Activated gamma-delta T cell treated with anti-CD3 and anti-CD28 coated beads, Interleukin-2, amount 50 U/mL, for 16 hours (primary cell): ENCODE results near the gene SBF2.
"Not testable (repeated sequence)": the region's sequence is repeated elsewhere in the genome, so short reads cannot be mapped to it uniquely, and the experiment has no call there.

Experiments used
- DNase-seq: peaks from one replicate; pipeline ENCODE4 v3.0.0-alpha.2; 2020; ENCODE audit warnings: low read depth

Gene SBF2

DNA sequence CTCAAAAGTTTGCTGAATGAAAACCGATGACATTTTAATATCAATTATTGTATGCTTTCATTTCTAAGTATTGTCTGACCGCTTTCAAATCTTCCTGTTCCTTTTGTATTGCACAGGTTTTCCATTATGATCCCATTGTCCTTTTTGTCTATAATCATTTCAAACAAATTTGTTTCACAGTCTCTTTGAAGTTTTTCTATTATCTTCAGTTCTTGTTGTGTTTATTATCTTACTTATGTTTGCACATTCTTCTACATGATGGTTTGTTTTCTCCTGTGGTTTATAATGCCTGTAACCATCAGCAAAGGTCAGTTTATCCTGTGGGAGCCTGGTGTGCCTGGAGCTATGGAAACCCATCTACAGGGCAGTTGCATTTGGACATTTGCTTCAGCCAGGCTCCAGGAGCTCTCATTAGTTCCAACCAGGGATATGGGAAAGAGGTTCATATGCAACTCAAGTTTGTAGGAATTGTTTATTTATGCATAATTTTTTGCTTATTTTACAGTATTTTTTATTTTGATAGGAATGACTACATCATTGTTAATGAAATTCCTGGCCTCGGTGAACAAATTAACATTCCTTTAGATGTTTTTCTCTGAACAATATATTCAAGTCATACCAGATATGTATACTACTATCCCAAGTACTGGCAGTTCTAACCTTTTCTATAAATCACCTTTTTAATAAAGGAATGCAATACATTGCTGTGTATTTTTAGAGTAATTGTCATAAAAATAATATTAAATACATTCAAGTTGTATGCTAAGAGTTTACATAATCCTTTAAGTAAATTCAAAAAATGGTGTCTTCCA is 179.2 kb downstream of the SBF2 start:
- DNase-seq: no peak

DNA sequence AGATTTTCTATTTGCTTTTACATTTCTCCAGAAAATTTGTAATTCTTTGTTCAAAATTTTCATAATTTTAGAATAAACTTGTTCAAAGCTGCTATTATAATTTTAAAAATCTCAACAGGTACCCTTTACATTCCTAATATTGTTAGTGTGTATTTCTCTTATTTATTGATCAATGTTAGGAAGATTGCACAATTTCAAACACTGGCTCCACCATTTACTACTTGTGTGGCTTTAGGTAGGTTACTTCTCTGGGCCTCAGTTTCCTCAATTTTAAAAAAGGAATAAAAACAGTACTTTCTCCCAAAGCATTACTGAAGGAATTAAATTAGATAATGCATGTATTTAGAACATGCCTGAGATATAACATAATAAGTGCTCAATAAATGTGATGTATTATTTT is 180.2 kb downstream of the SBF2 start:
- DNase-seq: no peak

DNA sequence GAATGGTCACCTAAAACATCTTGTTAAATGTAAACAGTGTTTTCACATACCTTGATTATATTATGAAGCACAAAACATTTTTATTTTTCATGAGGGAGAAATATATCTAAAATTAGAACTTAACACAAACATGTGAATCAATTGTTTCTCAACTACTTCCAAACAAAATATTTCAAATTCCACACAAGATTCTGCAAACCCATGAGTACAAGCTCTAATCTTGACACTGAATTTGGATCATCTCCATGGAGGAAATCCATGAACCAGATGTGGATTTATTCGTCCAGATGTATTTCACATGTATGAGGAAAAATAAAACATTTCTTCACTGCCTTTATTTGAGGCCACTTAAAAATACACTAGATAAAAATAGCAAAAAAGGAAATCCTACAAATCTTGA is 184.2 kb downstream of the SBF2 start:
- no peak for DNase-seq

GRCh38 chr11:10108915-10109680 is 184.9 kb downstream of the SBF2 start:
- no peak for DNase-seq

DNA sequence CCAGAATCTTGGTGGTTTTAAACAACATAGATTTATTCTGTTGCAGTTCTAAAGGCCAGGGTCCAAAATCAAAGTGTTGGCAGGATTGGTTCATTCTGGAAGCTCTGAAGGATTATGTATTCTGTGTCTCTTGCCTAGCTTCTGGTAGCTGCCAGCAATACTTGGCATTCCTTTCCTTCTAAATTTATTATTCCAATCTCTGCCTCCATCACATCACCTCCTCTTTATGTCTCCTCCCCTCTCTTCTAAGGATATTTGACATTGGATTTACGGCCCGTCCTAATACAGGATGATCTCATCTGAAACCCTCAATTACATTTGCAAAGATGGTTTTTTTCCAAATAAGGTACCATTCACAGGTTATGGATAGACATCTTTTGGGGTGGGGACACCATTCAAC is 186.5 kb downstream of the SBF2 start:
- DNase-seq: no peak

DNA sequence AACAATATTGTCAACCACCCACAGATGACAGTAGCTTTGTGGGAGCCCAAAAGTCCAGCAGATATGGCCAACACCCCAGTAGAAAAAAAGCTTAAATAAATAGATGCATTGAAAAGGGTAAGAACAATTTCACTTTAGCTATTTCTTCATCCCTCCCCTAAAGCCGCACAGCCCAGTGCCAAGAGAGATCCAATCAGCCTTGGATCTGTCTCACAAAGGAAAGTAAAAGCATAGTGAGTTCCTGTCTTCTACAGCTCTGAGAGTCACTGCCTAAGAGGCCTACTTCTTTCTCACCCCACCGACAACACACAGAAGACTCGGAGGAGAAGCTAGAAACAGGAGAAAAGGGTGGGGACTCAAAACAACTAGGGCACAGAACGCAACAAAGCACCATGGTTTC is 196.4 kb downstream of the SBF2 start:
- DNase-seq: no peak

DNA sequence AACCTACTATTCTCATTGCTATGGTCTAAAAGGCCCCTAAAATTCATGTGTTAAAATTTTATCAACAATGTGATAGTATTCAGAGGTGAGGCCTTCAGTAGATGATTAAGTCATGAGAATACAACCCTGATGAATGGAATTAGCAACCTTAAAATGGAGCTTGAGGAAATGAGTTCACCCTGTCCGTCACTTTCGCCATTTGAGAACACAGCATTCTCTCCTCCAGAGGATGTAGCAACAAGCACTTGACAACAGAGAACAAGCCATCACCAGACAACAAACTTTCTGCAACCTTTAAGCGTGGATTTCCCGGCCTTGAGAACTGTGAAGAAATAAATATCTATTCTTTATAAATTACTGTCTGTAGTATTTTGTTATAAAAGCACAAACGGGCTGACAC is 197.0 kb downstream of the SBF2 start:
- no peak for DNase-seq

GRCh38 chr11:10095412-10096208 is 198.4 kb downstream of the SBF2 start:
- no peak for DNase-seq

DNA sequence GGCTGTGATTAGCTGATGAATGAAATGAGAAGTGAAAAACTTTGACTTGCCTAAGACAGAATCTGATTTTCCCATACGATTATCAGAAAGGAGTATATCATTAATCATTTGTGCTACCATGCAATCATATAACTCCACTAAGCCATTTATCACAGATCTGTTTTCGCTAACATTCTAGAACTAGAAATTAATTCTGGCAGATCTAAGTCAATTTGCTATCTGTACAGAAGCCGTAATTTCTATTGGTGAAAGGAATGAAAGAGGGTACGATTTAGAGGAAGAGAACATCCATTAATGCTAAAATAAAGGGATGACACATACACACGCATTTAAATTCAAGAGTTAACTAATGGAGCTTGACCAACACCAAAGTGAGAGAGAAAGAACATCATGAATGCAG is 201.6 kb downstream of the SBF2 start:
- DNase-seq: no peak

DNA sequence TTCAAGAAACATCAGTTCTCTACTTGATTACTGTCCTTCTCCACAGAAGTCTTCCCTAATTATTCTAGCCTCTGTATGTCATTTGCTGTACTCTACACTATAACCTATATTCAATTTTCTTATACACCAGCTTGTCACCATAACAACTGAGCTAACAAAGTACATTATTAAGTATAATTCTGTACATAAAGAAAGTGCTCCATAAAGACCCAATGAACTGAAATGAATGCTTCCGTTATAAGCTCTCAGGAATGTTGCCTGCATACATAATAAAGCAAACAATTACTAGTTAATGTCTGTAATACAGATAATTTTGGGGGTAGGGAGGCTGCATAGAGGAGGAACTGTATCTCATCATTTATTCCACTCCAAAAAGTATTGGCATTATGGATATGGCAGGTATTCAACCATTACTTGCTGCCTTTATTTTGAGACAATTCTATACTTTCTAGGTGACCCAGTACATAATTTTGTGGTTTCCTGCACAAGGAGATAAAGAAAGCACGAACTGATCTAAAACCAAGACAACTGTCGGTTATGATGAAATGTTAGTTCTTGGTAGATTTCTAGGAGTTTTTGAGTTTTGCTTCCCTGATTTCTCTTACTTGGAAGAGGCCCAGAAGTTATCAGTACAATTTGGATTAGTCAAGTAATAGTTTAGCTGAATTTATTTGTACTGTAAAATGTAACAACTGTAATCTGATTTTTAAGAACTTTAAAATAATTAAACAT is 202.5 kb downstream of the SBF2 start:
- no peak for DNase-seq

GRCh38 chr11:10087923-10088225 is 206.1 kb downstream of the SBF2 start:
- DNase-seq: not testable (repeated sequence)

DNA sequence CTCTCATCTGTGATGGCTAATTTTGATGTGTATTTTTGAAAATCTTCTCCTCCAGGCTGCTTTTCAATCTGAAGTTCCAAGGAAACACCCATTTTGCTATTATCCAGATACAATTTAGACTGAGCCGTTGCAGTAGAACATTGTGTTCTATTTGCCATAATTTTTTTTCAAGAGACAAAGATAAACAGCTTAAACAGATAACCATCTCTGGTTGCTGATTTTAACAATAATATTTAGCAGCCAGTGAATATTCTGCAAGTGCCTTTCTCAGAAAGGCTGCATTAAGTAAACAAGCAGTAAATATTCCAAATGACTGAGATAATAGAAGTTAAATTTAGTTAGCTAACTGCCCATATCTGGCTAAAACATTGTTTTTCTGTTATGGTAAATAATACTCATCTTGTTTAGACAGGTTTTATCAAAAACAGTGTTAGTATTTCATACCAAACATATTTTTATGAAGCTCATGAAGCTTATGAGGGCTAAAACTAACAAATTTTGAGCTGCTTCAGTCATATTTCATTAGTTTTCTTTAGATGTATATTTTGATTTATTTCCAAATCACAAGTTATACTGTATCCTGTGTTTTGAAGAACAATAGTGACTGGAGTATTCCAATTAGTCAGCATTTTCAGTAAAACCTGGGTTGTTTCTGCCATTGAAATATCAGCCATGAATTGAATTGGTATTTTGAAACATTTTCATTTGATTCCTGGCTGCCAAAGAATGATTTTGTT is 206.7 kb downstream of the SBF2 start:
- DNase-seq: no peak

DNA sequence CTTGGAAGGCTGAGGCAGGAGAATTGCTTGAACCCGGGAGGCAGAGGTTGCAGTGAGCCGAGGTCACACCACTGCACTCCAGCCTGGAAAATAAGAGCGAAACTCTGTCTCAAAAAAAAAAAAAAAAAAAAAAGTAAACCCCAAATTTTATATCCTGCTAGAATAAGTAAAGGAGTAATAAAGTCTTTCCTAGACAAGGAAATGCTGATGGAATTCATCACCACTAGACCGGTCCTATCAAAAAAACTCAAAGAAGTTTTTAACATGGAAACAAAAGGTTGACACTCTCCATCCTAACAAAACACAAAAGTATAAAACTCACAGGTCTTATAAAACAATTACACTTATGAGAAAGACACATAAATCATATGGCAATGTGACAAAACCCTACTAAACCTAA is 213.9 kb downstream of the SBF2 start:
- DNase-seq: no peak

GRCh38 chr11:10076458-10077141 is 217.4 kb downstream of the SBF2 start:
- DNase-seq: no peak

DNA sequence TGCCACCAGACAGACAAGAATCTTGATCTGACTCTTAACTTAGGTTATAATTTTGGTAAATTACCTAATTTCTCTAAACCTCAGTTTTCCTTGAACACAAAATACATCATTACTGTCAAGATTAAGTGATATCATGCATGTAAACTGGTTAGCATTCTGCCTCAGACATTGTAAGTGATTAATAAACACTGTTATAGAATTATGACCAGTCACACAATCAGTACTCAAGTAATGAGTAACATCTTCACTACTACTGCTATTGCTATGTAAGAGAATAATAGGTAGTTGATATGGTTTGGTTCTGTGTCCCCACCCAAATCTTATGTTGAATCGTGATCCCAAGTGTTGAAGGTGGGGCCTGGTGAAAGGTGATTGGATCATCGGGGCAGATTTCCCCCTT is 218.9 kb downstream of the SBF2 start:
- no peak for DNase-seq

- DNase-seq: no peak
These were observed 221.2 kb downstream of the SBF2 start for GRCh38 chr11:10072841-10073240.

GRCh38 chr11:10072142-10072541 is 221.9 kb downstream of the SBF2 start:
- DNase-seq: no peak

DNA sequence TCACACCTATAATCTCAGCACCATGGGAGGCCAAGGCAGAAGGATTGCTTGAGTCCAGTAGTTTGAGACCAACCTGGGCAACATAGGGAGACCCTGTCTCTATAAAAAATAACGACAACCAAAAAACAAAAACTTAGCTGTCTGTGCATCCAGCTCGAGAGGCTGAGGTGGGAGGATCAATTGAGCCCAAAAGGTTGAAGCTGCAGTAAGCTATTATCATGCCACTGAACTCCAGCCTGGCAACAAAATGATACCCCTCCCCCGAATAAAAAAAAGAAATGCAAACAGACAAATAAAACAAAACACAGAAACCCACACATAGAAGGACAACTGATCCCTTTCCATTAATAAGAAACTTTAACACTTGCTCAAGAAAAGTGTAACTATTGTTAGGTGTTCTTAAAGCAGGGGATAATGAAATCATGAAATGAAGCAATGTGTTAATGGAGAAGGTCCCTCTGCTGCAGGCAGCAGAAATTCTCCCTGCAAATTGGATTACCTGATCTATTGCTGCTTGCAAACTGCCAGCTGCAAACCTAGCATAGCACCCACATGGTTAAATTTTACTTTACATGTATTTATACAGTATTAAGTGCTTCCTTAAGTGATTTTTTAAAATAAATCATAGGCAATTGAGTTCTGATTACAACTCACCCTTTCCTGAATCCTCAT is 226.3 kb downstream of the SBF2 start:
- no peak for DNase-seq

GRCh38 chr11:10066441-10066840 is 227.6 kb downstream of the SBF2 start:
- DNase-seq: no peak

DNA sequence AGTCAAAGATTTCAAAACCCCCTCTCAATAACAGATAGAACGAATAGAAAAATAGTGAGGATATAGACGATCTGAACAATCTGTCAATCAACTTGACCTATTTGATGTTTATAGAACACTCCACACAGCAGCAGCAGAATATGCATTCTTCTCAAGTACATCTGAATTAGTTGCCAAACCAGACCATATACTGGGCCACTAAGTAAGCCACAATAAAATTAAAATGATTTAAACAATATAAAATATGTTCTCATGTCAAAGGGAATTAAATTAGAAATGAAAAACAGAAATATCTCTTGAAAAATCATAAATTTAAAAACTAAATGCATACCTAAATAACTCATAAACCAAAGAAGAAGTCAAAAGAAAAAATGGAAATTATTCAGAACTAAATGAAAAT is 229.2 kb downstream of the SBF2 start:
- DNase-seq: no peak
